SU-DHL-6 (cell line): ENCODE results near the gene TNN.

Source experiments
- CTCF ChIP-seq: fragments of 200-600 bp; sonication (generic); IDR thresholded peaks from one replicate; pipeline ENCODE4 v1.5.1; 2017; ENCODE audit warnings: antibody characterized with exemption, mild to moderate bottlenecking, low read length, moderate library complexity; ENCODE audit not compliant: insufficient read depth, poor library complexity, severe bottlenecking
- EZH2phosphoT487 ChIP-seq: fragments of 200-600 bp; sonication (generic), shearing (Covaris generic); conservative IDR thresholded peaks from 2 replicates; pipeline ENCODE4 v1.6.1; 2018; ENCODE audit warnings: mild to moderate bottlenecking, antibody characterized with exemption, low read length, moderate library complexity, mixed read lengths

DNA sequence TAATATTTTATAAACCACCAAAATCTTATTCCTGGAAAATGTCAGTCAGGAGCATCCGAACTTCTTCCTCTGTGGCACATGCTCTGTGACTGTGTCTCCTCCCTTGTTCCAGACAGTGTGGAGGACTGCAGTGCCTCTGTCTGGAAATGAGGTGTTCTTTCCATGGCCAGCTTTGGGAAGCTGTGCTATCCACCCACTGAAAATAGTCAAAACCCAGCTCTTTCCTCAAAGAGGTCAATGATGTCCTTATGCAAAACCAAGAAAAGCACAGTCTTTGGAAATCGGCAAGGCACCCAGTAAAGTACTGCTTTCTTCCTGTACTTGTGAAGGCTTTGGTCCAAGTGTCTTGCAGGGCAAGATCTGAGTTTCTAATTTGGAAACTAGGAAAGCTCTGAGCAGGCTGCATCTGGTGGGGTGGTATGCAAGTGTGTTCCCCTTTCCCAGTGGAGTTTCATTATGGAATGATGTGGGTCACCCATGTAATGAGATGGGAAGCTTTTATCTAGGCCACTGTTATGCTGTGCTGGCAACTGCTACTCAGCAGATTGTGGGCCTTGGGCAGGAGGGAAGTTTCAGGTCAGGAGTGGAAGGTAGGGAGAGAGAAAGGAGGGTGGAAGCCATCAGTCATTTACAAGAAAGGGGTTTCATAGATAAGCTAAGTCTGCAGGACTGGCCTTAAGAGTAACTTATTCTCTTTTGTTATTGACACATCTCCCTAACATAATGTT, 119.0 kb downstream of the TNN start:
- TF ChIP-seq EZH2phosphoT487: no peak
- no peak for TF ChIP-seq CTCF
